Measurements from ENCODE around the gene LASP1.

GRCh38 chr17:38939987-38940386, 70.1 kb downstream of the LASP1 start:
- TF ChIP-seq RNF2 (IDR thresholded peaks at IDR 0.05; ENCODE audit: borderline replicate concordance, low read depth, low read length, missing control alignments, poor library complexity, severe bottlenecking) (no peak), MAX (IDR thresholded peaks at IDR 0.05) (no peak), CTCF (IDR thresholded peaks at IDR 0.05; ENCODE audit: control extremely low read depth in 1 of 3, insufficient read depth in 1 of 3, low read depth in 1 of 3, low read length in 3 of 3) (no peak), MAFK (IDR thresholded peaks at IDR 0.05; ENCODE audit: low read depth, low read length) (no peak), ATF2 (IDR thresholded peaks at IDR 0.05; ENCODE audit: low read length) (no peak), ATF3 (IDR thresholded peaks at IDR 0.05; ENCODE audit: insufficient read depth, low read depth, low read length) (no peak), POLR2A (IDR thresholded peaks at IDR 0.05; ENCODE audit: control extremely low read depth in 1 of 2, low read depth in 2 of 2, low read length in 2 of 2) (no peak), SRF (IDR thresholded peaks at IDR 0.05; ENCODE audit: low read depth, low read length) (no peak), EP300 (IDR thresholded peaks at IDR 0.05; ENCODE audit: borderline replicate concordance in 1 of 2, low read depth in 2 of 2, low read length in 2 of 2) (no peak), EGR1 (IDR thresholded peaks at IDR 0.05; ENCODE audit: borderline replicate concordance, low read depth, low read length) (no peak), YY1 (IDR thresholded peaks at IDR 0.05; ENCODE audit: low read depth, low read length) (no peak), KDM5A (IDR thresholded peaks at IDR 0.05; ENCODE audit: low read length) (no peak), POLR2AphosphoS5 (IDR thresholded peaks at IDR 0.05; ENCODE audit: low read depth, low read length) (no peak)

Measured in H1 (cell line).